SJSA1 (cell line): ENCODE results near the gene UBE2H. TPM values are rescaled to one million over a fixed set of nuclear protein-coding genes. Genes with fewer than 3 reads are reported as not detected.
"Not testable (repeated sequence)": the region's sequence is repeated elsewhere in the genome, so short reads cannot be mapped to it uniquely, and the experiment has no call there.

Source experiments
- DNase-seq, 2 experiments: peaks; one replicate each; pipeline ENCODE4 v3.0.0-alpha.2; 2015 to 2020; ENCODE audit warnings: low spot score in 2 of 2, low read depth in 1 of 2
- H3K27ac ChIP-seq: fragments of 250-450 bp; sonication (Bioruptor Pico); 2 replicates; pipeline ENCODE4 v1.5.1; 2020; ENCODE audit warnings: mild to moderate bottlenecking, moderate library complexity
- H3K27me3 ChIP-seq: fragments of 250-450 bp; sonication (Bioruptor Pico); replicated peaks from 2 replicates; pipeline ENCODE4 v1.5.1; 2020; ENCODE audit warnings: mild to moderate bottlenecking, moderate library complexity
- H3K36me3 ChIP-seq: fragments of 250-450 bp; sonication (Bioruptor Pico); 2 replicates; pipeline ENCODE4 v1.5.1; 2020; ENCODE audit warnings: mild to moderate bottlenecking
- H3K4me1 ChIP-seq: fragments of 250-450 bp; sonication (Bioruptor Pico); replicated peaks from 2 replicates; pipeline ENCODE4 v1.6.1; 2021; ENCODE audit warnings: mild to moderate bottlenecking
- H3K4me3 ChIP-seq: fragments of 250-450 bp; sonication (Bioruptor Pico); 2 replicates; pipeline ENCODE4 v1.5.1; 2020; ENCODE audit warnings: mild to moderate bottlenecking
- H3K9me3 ChIP-seq: fragments of 250-450 bp; sonication (Bioruptor Pico); replicated peaks from 2 replicates; pipeline ENCODE4 v1.5.1; 2020; ENCODE audit warnings: mild to moderate bottlenecking
- total RNA-seq: library from RNA; depleted of rRNA; stranded (reverse); fragments of >200 nt; shearing (Covaris generic); gene quantifications from 2 replicates; pipeline ENCODE4 v1.2.3, GENCODE V29; 2014

The UBE2H gene
- total RNA-seq, 1 experiment from 2014 or later: 42.8 TPM

DNA sequence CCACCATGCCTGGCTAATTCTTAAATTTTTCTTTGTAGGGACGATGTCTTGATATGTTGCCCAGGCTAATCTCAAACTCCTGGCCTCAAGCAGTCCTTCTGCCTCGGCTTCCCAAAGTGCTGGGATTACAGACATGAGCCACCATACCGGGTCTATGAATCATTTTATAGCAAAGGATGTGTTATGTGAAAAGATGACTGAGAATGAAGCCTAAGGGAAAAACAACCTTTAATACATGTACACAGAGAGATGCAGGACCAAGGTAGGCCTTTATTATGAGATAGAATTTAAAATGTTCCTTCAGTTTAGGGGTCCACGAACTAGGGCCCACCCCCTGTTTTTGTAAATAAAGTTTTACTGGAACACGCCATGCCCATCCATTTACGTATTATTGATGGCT lies 41.0 kb downstream of the UBE2H start:
- peaks cover 34% of the 10 kb centered on the region for H3K36me3 ChIP-seq
- H3K4me3 ChIP-seq: no peak overlapping the region
- no peaks in the 10 kb centered on the region for H3K9me3 ChIP-seq
- no peak overlapping the region for H3K27ac ChIP-seq
- H3K27me3 ChIP-seq: no peaks in the 10 kb centered on the region
- H3K4me1 ChIP-seq: no peaks in the 10 kb centered on the region
- DNase-seq: no peak

DNA sequence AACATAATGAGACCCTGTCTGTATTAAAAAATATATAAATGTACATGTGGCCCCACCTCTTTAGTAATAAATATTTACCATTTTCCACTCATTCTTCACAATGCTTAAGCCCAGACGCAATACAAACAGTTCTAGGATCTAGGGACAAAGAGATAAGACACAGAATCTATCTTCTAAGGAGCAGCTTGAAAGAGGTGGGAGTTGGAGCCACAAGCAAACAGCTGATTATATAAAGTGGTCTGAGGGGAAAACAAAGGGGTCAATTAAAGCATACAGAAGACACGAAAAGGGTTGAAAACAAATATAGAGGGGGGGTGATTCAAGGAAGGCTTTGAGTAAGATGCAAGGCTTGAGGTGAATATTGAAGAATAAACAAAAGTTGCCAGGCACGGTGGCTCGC lies 43.1 kb downstream of the UBE2H start:
- Histone ChIP-seq H3K27me3 (no peaks in the 10 kb centered on the region), H3K9me3 (no peaks in the 10 kb centered on the region), H3K36me3 (peaks cover 38% of the 10 kb centered on the region), H3K4me3 (no peak overlapping the region), H3K4me1 (no peaks in the 10 kb centered on the region), H3K27ac (no peak overlapping the region)
- DNase-seq: no peak

DNA sequence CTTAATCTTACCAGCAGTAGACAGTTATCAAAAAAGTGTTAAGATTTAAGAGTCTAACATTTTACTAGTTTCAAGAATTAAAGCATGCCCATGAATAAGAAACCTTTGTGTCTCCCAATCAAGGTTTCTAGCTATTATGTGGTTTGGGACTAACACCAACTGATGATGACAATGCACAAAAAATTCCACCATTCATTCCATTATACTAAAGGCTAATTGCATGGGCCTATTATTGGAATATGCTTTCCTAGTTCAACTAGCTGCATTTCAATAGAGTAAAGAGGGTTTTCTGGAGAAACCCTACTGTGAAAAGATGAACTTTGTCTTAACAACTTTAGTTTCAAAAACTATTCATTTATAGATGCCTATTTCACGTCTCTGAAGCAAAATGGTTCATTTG lies 44.6 kb downstream of the UBE2H start:
- Histone ChIP-seq H3K27ac (no peak overlapping the region), H3K36me3 (peaks cover 39% of the 10 kb centered on the region), H3K4me3 (no peak overlapping the region), H3K27me3 (no peaks in the 10 kb centered on the region), H3K4me1 (no peaks in the 10 kb centered on the region), H3K9me3 (no peaks in the 10 kb centered on the region)
- DNase-seq: no peak

GRCh38 chr7:129907122-129907736 lies 45.5 kb downstream of the UBE2H start:
- no peak overlapping the region for H3K4me3 ChIP-seq
- H3K36me3 ChIP-seq: peaks cover 47% of the 10 kb centered on the region
- no peaks in the 10 kb centered on the region for H3K27me3 ChIP-seq
- DNase-seq: no peak
- no peaks in the 10 kb centered on the region for H3K9me3 ChIP-seq
- no peak overlapping the region for H3K27ac ChIP-seq
- no peaks in the 10 kb centered on the region for H3K4me1 ChIP-seq

DNA sequence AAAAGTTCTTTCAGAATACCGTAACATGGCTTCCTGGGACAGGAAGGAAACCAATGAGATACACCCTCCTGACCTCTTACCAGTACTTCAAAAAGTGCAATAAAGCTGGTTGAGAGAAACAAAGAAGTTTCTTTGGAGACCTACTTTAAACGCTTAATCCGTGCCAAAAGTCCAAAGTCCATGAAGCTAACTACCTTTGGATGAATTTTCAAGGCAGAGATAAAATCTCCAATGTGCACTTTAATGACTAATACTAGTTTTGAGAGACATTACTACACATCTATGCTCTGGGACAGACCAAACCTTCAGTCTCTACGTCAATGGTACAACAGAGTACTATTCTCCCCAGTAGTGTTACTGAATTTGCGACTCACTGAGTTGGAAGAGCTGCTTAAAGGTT lies 46.1 kb downstream of the UBE2H start:
- Histone ChIP-seq H3K36me3 (peaks cover 47% of the 10 kb centered on the region), H3K4me1 (no peaks in the 10 kb centered on the region), H3K27me3 (no peaks in the 10 kb centered on the region), H3K27ac (no peak overlapping the region), H3K4me3 (no peak overlapping the region), H3K9me3 (no peaks in the 10 kb centered on the region)
- DNase-seq: no peak

DNA sequence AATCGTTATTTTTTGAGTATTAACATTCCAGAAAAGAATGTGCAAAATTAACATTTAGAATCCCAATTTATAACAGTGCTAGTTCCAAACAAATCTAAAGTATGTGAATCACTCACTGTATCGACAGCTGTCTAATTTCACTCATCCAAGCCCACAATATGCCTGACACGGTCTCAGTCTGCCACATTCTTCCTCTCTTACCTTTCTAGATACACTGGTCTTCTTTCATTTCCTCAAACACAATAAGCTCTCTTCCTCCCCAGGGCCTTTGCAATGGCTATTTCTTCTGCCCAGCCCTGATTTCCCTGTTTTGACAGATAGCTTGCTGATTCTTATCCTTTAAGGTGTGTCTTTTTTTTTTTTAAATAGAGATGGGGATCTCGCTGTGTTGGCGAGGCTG lies 48.8 kb downstream of the UBE2H start:
- H3K36me3 ChIP-seq: peaks cover 41% of the 10 kb centered on the region
- no peak for DNase-seq
- no peak overlapping the region for H3K27ac ChIP-seq
- H3K27me3 ChIP-seq: no peaks in the 10 kb centered on the region
- no peak overlapping the region for H3K4me3 ChIP-seq
- H3K4me1 ChIP-seq: no peaks in the 10 kb centered on the region
- H3K9me3 ChIP-seq: no peaks in the 10 kb centered on the region

DNA sequence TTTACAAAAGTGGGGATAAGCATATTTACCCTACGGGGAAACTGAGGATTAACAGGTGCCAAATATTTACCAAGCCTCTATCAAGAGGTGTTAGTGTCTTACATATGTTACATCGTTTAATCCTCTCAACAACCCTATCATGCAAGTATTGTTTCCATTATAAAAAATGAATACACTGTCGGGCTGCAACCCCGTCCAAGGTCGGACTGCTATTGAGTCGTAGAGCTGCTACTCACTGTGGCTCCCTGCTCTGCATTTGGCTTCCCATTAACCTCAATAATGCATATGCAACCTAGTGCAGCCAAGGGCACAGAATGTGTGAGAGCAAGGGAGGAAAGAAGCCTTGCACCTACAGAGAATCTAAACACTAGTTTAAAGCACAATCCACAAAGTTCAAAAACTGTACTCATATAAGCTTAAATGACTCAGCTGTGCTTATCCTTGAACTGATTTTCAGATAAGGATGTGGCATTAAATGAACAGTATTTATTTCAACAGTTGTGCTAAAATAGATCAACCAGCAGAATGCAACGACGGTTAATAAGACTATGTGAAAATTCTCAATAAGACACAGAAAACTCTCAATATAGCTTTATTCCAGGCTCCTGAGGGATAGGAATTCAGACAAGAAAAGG lies 49.9 kb downstream of the UBE2H start:
- H3K27me3 ChIP-seq: no peaks in the 10 kb centered on the region
- no peaks in the 10 kb centered on the region for H3K4me1 ChIP-seq
- H3K9me3 ChIP-seq: no peaks in the 10 kb centered on the region
- H3K4me3 ChIP-seq: no peak overlapping the region
- DNase-seq: no peak
- peaks cover 38% of the 10 kb centered on the region for H3K36me3 ChIP-seq
- H3K27ac ChIP-seq: no peak overlapping the region

DNA sequence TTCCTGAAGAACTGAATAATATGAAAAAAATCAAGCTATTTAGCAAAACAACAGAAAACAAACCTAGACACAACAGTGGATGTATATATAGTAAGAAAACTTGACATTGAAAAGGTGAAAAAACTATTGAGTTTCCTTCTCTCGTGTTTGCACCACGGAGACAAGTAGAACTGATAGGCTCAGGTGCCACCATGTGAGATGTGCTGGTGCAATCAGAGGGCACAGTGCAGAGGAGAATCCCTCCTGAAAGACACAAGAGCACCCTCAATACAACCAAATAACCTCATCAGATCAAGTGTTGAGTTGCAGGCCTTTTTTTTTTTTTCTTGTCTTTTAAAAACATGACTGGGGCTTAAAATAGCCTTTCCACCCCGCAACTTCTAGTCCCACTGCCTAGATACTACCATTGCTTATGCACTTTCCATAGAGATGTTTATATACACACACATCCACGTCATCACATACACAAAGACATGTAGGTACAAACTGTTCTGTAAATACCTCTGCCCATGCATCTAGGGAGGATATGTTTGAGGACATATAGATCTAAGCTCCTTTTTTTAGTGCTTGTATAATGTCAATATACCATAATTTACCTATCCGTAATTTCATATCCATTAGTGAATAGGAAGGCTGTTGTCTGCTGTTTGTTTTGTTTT lies 54.1 kb downstream of the UBE2H start:
- H3K27me3 ChIP-seq: no peaks in the 10 kb centered on the region
- H3K4me1 ChIP-seq: 0 out of 2 replicates have a peak, but pooled peaks cover 4% of the 10 kb centered on the region
- H3K9me3 ChIP-seq: no peaks in the 10 kb centered on the region
- H3K27ac ChIP-seq: no peak overlapping the region
- no peak overlapping the region for H3K4me3 ChIP-seq
- no peak for DNase-seq
- peaks cover 24% of the 10 kb centered on the region for H3K36me3 ChIP-seq

GRCh38 chr7:129898007-129898406 lies 54.8 kb downstream of the UBE2H start:
- Histone ChIP-seq H3K36me3 (peaks cover 18% of the 10 kb centered on the region), H3K9me3 (no peaks in the 10 kb centered on the region), H3K4me1 (0 out of 2 replicates have a peak, but pooled peaks cover 4% of the 10 kb centered on the region), H3K27ac (no peak overlapping the region), H3K27me3 (no peaks in the 10 kb centered on the region), H3K4me3 (no peak overlapping the region)
- no peak for DNase-seq

- H3K4me1 ChIP-seq: 0 out of 2 replicates have a peak, but pooled peaks cover 4% of the 10 kb centered on the region
- no peaks in the 10 kb centered on the region for H3K9me3 ChIP-seq
- no peaks in the 10 kb centered on the region for H3K27me3 ChIP-seq
- no peak for DNase-seq
- H3K4me3 ChIP-seq: no peak overlapping the region
- H3K27ac ChIP-seq: no peak overlapping the region
- H3K36me3 ChIP-seq: peaks cover 12% of the 10 kb centered on the region
Measured at GRCh38 chr7:129896568-129897382, 56.0 kb downstream of the UBE2H start.

GRCh38 chr7:129894184-129894583 lies 58.6 kb downstream of the UBE2H start:
- H3K36me3 ChIP-seq, H3K4me1 ChIP-seq, DNase-seq, H3K4me3 ChIP-seq, H3K27ac ChIP-seq, H3K9me3 ChIP-seq, H3K27me3 ChIP-seq: not testable (repeated sequence)

GRCh38 chr7:129890090-129890489 lies 62.7 kb downstream of the UBE2H start:
- DNase-seq: no peak
- Histone ChIP-seq H3K4me3 (no peak overlapping the region), H3K4me1 (no peaks in the 10 kb centered on the region), H3K36me3 (no peaks in the 10 kb centered on the region; the same call in 1 of the 2 replicates), H3K9me3 (no peaks in the 10 kb centered on the region), H3K27me3 (no peaks in the 10 kb centered on the region), H3K27ac (no peak overlapping the region)

DNA sequence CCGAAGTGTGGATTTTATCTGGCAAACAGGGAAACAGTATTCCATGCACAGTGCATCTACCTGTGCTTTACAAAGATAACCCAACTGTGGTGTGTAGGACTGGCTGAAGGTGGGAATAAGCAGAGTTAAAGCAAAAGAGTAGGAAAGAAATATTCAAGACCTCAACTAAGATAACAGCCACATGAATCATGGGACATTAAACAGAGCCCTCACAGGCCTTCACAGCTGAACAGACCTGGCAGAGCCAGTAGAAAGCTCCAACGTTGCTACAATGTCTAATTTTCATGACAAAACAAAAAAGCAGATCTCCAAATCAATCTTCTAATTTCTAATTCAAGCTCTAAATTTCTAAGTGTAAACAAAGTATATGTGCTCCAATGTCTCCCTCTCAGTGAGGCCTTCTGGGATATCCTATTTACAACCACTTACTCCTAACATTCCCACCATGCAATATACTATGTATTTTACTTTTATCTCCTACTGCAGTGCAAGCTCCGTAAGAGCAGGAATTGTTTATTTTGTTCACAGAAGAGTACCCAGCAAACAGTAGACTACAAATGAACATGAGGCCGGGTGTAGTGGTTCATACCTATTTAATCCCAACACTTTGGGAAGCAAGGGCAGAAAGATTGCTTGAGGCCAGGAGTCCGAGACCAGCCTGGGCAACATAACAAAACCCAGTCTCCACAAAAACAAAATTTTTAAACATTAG lies 63.5 kb downstream of the UBE2H start:
- H3K4me1 ChIP-seq: no peaks in the 10 kb centered on the region
- no peaks in the 10 kb centered on the region for H3K27me3 ChIP-seq
- H3K27ac ChIP-seq: no peak overlapping the region
- no peaks in the 10 kb centered on the region; the same call in 1 of the 2 replicates for H3K36me3 ChIP-seq
- H3K4me3 ChIP-seq: no peak overlapping the region
- H3K9me3 ChIP-seq: no peaks in the 10 kb centered on the region
- no peak for DNase-seq
